Activated CD8-positive, alpha-beta T cell treated with anti-CD3 and anti-CD28 coated beads for 36 hours (primary cell): ENCODE measurements around the gene HLA-B. TPM values are rescaled to one million over a fixed set of nuclear protein-coding genes. Genes with fewer than 3 reads are reported as not detected.

Experiments used
- ATAC-seq: fragments of 200-7000 bp; cut with Tn5 transposase; one replicate; pipeline ENCODE4 v1.10.0; 2021; ENCODE audit warnings: mild to moderate bottlenecking, moderate library complexity
- CTCF ChIA-PET: fragments of 350-600 bp; sonication (Branson Sonifier 250); formaldehyde crosslinking; loops from one replicate; lab custom pipeline; 2021; ENCODE audit warnings: antibody characterized with exemption; lab: Charles Lee
- POLR2A ChIA-PET: fragments of 350-600 bp; sonication (Branson Sonifier 250); formaldehyde crosslinking; loops from one replicate; lab custom pipeline; 2021; ENCODE audit warnings: antibody characterized with exemption; lab: Charles Lee
- DNase-seq: peaks from one replicate; pipeline ENCODE4 v3.0.0-alpha.2; 2020
- H3K27ac Mint-ChIP-seq: one replicate; pipeline ENCODE4 v1.8.0; 2021; ENCODE audit warnings: mild to moderate bottlenecking, mixed read lengths
- H3K27me3 Mint-ChIP-seq: one replicate; pipeline ENCODE4 v1.8.0; 2021; ENCODE audit warnings: mixed read lengths
- H3K36me3 Mint-ChIP-seq: one replicate; pipeline ENCODE4 v1.8.0; 2021; ENCODE audit warnings: low read depth, mixed read lengths
- H3K4me1 Mint-ChIP-seq: one replicate; pipeline ENCODE4 v1.8.0; 2021; ENCODE audit warnings: low read depth, mixed read lengths
- H3K4me3 Mint-ChIP-seq: one replicate; pipeline ENCODE4 v1.8.0; 2021; ENCODE audit warnings: mild to moderate bottlenecking, moderate library complexity, mixed read lengths
- H3K9me3 Mint-ChIP-seq: one replicate; pipeline ENCODE4 v1.8.0; 2021; ENCODE audit warnings: mixed read lengths
- intact Hi-C: fragments of 100-400 bp; cut with micrococcal nuclease; formaldehyde crosslinking; loops from one replicate; pipeline ENCODE4 v1.10.0; 2022
- total RNA-seq, 2 experiments: library from RNA; stranded (reverse); gene quantifications; one replicate each; pipeline ENCODE4 v1.2.3, GENCODE V29; 2021
- TF ChIP-seq, protein P1 (sequence below): fragments of 200-600 bp; IDR thresholded peaks from one replicate; pipeline ENCODE4 v1.8.0; 2022; ENCODE audit warnings: antibody characterized with exemption, mild to moderate bottlenecking

Gene HLA-B
- total RNA-seq, 2 experiments from 2014 or later = 2,892 to 2,968 TPM

- Mint-ChIP-seq H3K4me3 (peak overlapping the region; percentile 18), H3K9me3 (peaks cover 49% of the 10 kb centered on the region), H3K36me3 (peaks cover 10% of the 10 kb centered on the region), H3K27me3 (no peaks in the 10 kb centered on the region), H3K4me1 (peaks cover 17% of the 10 kb centered on the region), H3K27ac (peak overlapping the region; percentile 83)
- ChIA-PET CTCF (no interaction called here), POLR2A (interaction anchor here (0.8 kb wide), 1 partner anchor 21 kb away, joined by 3 read pairs; no protein-coding TSS in a partner anchor)
- intact Hi-C loops = no loop called here
- TF ChIP-seq, protein P1, sequence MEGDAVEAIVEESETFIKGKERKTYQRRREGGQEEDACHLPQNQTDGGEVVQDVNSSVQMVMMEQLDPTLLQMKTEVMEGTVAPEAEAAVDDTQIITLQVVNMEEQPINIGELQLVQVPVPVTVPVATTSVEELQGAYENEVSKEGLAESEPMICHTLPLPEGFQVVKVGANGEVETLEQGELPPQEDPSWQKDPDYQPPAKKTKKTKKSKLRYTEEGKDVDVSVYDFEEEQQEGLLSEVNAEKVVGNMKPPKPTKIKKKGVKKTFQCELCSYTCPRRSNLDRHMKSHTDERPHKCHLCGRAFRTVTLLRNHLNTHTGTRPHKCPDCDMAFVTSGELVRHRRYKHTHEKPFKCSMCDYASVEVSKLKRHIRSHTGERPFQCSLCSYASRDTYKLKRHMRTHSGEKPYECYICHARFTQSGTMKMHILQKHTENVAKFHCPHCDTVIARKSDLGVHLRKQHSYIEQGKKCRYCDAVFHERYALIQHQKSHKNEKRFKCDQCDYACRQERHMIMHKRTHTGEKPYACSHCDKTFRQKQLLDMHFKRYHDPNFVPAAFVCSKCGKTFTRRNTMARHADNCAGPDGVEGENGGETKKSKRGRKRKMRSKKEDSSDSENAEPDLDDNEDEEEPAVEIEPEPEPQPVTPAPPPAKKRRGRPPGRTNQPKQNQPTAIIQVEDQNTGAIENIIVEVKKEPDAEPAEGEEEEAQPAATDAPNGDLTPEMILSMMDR = no peak
- ATAC-seq = peak; percentile 84
- DNase-seq = peak; percentile 76
Observed at GRCh38 chr6:31332637-31333602, 24.1 kb downstream of the HLA-B start.

DNA sequence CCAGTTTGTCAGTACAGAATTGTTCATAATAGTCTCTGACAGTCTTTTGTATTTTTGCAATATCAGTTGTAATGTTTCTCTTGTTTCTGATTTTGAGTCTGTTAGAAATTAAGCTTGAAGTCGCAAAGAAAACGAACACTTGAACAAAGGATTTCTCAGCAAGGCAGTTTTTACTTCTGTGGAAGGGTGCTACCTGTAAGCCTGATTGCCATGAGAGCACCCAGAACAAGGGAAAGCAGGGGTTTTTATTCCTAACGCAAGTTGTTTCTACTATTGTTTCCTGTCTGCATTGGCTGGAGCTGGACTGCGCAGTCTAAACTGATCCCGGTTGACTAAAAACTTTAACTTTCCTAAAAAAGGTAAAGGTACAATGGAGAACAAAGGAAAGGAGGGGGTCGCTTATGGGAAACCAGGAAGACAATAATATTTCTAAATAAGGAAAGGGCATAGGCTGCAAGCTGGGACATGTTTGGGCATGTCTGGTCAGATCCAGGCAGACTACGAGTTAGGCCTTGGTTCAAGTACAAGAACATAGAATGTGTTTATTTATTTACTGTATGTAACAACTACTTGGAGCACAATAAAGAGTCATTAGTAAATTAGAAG, 28.5 kb downstream of the HLA-B start:
- no peak for DNase-seq
- no peak for ATAC-seq
- H3K27ac Mint-ChIP-seq = no peak overlapping the region
- H3K4me3 Mint-ChIP-seq = no peak overlapping the region
- CTCF ChIA-PET = interaction anchor here (1.3 kb wide), 1 partner anchor 38 kb away, joined by 4 read pairs; no protein-coding TSS in a partner anchor
- POLR2A ChIA-PET = no interaction called here
- peaks cover 3% of the 10 kb centered on the region for H3K27me3 Mint-ChIP-seq
- intact Hi-C loops = no loop called here
- H3K4me1 Mint-ChIP-seq = peaks cover 16% of the 10 kb centered on the region
- peaks cover 20% of the 10 kb centered on the region for H3K9me3 Mint-ChIP-seq
- TF ChIP-seq, protein P1 = no peak
- H3K36me3 Mint-ChIP-seq = peaks cover 1% of the 10 kb centered on the region

DNA sequence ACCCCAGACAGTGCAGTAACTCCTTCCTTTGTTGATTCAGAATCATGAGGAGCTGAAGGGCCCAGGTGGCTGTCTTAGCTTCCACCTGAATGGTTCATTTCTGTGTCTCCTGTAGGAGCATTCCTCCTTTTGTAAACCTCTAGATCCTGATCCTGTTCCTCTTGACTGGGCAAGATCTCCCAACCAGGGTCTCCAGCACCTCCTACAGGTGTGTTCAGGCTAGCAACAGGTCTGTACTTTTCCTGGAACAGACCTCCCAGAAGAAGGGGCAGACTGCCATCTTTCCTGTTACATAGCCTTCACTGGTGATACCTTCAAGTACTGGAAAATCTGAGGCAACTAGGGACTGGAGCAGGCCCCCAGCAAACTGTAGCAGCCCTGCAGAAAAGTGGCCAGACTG, 35.2 kb downstream of the HLA-B start:
- Mint-ChIP-seq H3K4me1 (no peaks in the 10 kb centered on the region), H3K9me3 (peaks cover 3% of the 10 kb centered on the region), H3K36me3 (no peaks in the 10 kb centered on the region), H3K27ac (no peak overlapping the region), H3K4me3 (no peak overlapping the region), H3K27me3 (peaks cover 4% of the 10 kb centered on the region)
- no peak for DNase-seq
- TF ChIP-seq, protein P1 = no peak
- ChIA-PET POLR2A (interaction anchor here (1.0 to 2.0 kb wide), 2 partner anchors 11 to 13 kb away, joined by 4 to 7 read pairs; no protein-coding TSS in a partner anchor), CTCF (no interaction called here)
- intact Hi-C loops = no loop called here
- ATAC-seq = no peak

DNA sequence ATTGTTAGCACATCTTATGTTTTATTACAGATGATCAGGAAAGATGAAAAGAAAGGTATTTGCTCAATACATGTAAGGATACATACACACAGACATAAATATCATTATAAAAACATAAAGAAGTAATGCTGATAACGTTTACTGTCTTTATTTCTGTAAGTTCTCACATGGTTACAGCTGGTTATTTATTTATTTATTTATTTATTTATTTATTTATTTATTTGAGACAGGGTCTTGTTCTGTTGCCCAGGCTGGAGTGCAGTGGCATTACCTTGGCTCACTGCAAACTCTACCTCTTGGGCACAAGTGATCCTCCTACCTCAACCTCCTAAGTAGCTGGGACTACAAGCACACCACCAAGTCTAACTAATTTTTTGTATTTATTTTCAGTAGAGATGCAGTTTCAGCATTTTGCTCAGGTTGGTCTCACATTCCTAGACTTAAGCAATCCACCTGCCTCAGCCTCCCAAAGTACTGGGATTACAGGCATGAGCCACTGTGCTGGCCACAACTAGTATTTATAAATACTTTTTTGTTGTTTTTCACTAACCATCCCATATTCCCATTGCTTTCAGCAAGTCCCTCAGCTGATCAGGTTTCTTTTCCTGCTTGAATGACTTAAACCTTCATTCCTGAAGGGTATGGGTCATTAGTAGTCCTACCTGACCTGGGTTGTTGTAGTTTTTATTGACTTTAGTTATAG, 35.8 kb downstream of the HLA-B start:
- H3K9me3 Mint-ChIP-seq = peaks cover 2% of the 10 kb centered on the region
- POLR2A ChIA-PET = interaction anchor here (1.0 to 2.0 kb wide), 2 partner anchors 11 to 13 kb away, joined by 4 to 7 read pairs; no protein-coding TSS in a partner anchor
- CTCF ChIA-PET = no interaction called here
- DNase-seq = no peak
- no peaks in the 10 kb centered on the region for H3K36me3 Mint-ChIP-seq
- ATAC-seq = no peak
- H3K27me3 Mint-ChIP-seq = peaks cover 4% of the 10 kb centered on the region
- intact Hi-C loops = no loop called here
- H3K4me1 Mint-ChIP-seq = no peaks in the 10 kb centered on the region
- TF ChIP-seq, protein P1 = no peak
- no peak overlapping the region for H3K27ac Mint-ChIP-seq
- no peak overlapping the region for H3K4me3 Mint-ChIP-seq
